ENCODE results near the gene RFTN1.
A peak's percentile ranks its signal among the peaks of the same experiment; 100 is the strongest.

The RFTN1 gene

DNA sequence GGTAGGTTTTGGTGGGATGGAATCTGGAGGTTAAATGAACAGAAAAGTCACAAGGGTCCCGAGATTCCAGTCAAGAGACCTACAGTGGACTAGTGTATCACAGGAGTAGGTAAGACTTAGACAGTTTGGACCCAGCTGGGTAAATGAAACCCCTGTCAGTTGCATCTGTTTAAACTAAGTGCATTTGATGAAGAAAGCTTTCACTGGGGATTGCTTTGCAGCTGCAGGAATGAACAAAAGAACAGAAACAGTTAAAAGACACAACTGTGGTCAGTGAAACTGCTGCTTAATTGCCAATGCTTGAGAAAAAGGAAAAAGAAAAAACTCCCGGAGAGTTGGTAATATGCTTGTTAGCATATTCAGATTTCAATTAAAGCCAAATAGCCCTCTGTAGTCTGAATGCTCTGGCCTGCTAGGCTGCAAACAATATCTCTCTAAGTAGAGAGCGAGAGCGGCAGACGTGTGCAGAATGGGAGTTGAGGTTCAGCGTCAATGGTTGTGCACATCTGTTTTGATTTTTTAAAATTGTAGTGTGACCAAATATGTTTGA is 211.3 kb downstream of the RFTN1 start:
- DNase-seq (ENCODE audit: low spot score): no peak

DNA sequence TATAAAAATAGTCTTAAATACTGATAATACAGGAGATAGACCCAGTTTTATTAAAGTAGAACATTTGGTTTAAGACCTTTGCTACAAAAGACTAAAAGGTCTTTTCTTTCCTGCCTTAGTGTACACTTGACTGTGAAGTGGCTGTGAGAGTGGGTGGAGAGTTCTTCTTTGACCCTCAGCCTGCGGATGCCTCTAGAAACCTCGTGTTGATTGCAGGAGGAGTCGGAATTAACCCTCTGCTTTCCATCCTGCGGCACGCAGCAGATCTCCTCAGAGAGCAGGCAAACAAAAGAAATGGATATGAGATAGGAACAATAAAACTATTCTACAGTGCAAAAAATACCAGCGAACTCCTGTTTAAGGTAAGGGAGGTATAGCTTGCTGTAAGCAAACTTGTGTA is 212.0 kb downstream of the RFTN1 start:
- DNase-seq (ENCODE audit: low spot score): no peak

DNA sequence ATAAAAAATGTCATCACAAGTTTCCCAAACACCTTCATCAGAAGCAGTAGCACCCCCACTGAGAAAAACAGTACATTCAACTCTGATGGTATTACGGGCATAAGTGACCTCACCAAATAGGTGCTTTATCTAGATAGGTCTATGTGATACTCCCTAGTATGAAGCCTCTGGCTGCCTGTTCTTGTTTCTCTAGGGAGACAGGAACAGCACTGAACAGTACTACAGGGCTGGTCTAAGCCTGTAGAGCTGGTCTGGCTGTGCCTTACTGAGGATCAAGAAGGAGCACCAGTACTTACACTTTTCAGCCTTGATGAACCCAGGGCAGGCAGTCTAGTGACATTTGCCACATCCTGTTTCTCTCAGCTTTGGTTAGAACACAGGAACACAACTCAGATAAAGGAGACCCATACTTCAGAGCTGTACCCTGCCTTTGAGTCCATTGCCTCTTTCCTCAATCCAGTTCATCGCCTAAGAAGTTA is 212.6 kb downstream of the RFTN1 start:
- no peak for DNase-seq (ENCODE audit: low spot score)

DNA sequence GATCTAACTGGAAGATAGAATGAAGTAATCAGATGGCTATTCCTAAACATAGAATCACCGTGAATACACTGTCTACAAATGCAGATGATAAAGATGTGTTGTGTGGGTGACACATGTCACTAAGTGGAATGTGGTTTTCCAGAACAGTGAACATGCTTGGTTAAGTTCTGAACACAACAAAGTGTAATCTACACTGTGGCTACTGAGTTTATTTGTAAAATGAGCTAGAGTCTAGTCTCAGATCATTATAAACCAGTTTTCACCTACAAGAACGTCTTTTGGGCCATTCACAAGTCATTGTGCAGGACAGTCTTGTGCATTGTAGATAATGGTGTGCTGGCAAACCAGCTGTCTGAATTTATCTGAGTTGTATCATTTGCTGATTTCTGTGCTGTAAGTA is 213.2 kb downstream of the RFTN1 start:
- DNase-seq (ENCODE audit: low spot score): no peak

DNA sequence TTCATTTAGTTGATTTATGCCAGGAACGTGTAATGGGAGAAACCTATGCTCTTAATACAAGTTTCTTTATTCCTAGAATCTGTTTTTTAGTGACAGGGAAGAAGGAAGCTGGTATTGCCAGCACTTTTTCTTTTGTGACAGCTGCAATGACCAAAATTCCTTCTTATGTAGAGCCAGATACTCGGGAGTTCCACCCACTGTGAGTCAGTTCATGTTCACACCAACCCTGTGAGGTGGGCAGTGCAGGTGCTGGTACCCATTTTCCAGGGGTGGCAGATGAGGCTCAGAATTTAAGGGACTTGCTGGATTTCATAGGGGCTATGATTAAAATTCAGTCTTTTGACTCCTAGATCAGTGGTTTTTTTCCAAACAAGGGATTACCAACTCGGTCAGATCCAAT is 213.8 kb downstream of the RFTN1 start:
- DNase-seq (ENCODE audit: low spot score): no peak

DNA sequence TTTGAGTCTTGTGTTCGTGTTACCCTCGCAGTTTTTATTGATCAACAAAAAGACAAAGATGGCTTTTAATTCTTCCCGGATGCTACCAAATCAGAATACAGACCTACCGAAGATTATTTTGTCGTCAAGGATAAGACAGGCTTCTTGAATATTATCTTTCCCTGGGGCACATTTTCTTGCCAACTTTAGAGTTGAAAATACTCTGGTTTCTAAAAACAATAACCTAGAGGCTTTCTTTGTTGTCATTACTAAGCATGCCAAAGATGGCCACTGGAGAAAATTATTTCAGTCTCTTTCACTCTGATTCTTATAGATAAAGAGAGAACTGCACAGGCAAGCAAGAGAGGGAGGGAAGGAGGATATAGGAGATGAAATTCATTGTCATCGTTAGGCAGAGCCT is 214.6 kb downstream of the RFTN1 start:
- DNase-seq (ENCODE audit: low spot score): no peak

DNA sequence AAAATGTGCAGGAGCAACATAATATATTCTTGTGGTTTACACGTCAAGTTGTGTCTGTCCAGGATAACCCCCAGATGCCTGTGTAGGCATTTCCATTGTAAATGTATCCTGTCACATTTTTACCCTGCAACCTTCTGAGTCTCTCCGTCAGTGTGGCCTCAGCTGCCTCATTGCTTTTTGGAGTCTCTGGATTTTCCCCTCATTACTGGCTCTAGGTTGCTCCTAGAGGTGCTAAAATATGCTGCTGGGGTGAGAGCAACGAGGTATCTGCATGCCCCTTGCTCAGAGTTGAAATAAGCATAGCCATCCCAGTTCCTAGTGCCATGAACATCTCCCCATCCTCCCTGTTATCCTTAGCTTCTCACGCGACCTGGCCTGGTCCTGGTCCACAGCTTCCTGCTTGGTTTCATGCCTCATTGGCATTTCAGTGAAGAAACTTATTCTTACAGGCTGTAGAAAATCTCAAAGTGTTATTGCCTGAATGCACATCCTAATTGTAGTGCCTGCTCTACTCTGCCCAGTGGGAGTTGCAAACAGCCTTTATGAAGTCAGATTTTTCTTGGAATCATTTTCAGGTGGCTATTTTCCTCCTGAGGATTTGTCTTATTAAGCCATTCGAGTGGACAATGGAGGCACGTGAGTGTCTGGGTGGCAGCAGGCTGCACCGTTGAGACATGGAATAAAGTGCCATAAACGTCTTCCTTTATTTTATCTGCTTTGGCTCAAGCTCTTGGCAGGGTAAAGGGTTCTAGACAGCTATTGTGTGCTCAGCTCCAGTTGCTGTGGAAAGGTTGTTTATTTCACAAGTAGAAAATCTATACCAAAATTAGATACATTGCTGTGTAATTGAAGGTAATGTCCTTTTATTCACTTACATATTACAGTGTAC is 215.3 kb downstream of the RFTN1 start:
- DNase-seq (ENCODE audit: low spot score): no peak

DNA sequence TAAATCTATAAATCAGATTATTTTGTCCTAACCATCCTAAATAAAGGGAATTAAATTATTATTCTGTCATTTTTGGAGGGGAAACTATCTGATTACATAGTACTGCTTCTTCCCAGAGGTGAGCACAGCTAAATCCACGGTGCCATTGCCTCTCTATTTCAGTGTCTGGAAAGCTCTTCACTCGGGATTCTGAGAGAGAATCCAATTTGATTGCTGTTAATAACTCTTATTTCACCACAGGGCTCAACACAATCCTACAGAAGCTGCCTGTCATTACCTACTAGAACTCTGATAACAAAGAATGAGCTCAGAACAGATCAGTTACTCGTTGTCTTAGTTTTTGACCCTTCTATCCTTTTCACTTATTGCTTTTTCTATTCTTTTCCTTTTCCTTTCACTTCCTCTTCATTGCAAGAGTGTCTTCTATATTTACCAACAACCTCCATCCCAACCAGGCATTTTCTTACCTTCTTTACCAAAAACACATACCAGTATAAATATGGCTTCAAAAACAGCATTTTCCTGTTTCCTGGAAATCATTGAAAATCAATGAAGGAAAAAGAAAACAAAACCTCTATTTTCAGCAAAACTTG is 218.1 kb downstream of the RFTN1 start:
- DNase-seq (ENCODE audit: low spot score): no peak

DNA sequence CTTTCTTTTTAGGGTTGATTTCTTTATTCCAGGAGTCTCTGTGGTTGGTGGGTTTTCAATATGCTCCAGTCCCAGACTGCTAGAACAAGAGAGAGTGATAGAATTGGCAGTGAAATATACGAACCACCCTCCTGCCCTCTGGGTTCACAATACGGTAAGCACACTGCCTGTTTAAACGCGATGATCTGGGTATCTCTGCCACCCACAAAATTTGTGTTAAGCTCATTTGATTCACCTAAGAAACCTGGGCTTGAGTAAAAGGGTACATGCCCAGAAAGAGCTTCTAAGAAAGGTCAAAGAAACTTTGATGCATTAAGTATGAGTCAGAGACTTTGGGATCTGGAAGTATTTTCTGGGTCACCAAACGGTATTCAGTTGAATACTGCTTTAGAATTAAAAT is 218.7 kb downstream of the RFTN1 start:
- no peak for DNase-seq (ENCODE audit: low spot score)

DNA sequence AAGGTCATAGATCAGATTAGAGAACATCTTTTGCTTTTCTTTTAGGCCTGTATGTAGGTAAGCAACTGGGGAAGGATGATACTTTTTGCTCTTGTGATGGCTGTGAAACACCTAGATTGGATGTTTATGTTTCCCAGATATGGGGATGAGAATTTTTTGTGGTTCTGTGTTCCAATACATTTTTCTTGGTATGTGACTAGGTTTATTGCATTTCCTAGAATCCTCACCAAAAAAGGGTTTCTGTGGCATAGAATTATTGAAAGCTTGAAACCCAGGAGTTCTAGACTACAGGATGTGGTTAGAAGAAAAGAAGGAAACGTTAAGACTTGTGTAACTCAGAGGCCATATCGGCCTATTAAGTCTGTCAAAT is 222.7 kb downstream of the RFTN1 start:
- DNase-seq (ENCODE audit: low spot score): peak; percentile 37

DNA sequence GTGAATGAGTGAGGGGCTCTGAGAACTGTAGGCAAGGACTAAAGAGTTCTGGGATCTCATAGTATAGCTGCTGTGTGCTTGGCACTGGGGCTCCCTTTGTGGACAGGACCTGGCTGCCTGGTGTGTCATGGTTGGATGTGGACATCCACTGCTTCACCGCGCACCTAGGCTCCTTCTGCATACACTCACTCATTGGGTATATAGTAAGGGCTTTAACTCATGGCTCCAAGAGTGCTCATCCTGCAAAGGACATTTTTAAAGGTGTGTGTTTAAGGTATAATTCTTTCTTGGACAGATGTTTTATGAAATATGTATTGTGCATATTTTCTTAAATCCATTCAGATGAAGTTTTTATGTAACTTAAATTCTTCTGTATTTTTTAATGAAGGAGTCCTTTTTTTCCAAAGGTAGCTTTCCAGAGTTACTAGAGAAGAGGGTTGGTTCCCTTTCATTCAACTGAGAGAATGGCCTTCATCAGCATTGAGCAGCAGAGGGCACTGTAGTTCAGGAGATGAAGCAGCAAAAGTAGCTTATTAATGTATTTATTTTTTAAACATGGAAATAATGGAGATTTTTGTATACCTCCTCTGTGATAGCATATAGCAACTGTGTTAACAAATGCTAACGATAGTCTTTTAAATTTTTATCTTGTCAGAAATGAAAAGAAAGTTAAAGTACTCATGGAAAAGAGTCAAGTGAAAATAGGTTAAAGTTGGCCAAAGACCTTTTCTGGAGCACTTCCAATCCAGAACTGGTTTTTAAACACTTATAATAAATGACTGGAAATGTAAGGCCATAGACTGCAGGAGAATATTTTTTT is 223.3 kb downstream of the RFTN1 start:
- peak; percentile 63 for DNase-seq (ENCODE audit: low spot score)

DNA sequence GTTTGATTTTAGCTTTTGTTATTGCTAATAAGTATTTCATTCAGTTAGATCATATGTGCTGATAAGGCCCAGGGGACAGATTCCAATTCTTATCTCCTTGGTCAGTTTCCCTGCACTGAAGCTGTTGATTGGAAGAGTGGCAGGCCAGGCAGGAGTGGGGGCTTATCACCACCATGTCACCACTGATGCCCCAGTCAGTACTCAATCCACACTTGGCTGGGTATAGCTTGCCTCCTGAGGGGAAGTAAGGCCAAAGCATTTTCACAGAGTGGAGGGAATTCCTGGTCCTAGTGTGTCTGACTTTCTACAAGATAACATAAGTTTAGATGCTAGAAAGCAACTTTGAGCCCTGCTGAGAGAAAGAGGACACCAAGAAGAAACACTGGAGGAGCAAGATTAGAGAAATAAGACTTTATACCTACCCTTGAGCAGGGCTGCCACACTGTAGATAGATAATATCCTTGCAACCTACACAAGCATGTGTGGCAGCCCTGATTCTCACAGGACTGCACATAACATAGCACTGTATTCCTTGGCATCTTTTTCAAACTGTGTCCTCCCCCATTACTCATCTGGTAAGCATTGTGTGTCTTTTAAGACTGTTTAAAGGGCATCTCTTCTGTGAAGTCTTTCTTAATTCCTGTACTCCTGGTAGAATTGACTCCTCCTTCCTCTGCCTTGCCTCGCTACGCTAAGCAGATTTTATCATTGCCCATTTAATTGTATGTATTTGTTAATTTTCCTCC is 224.2 kb downstream of the RFTN1 start:
- no peak for DNase-seq (ENCODE audit: low spot score)

DNA sequence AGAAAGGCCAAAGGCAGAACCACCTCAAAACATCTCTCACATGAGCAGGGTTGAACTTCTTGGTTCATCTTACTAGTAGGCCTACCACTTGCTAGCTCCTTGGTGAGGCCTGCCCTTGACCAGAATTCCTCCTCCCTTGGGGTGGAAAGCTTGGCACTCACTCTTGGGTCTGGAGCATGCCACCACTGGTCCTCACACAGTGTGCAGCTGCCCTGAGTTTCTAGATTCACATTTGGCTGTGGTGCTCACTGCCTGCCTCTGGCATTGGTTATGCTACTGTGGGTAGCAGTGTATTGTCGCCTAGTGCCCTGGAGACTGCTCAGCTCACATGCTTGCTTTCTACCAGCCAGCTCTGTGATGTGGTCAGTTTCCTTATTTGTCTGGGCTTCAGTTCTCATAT is 224.8 kb downstream of the RFTN1 start:
- no peak for DNase-seq (ENCODE audit: low spot score)

DNA sequence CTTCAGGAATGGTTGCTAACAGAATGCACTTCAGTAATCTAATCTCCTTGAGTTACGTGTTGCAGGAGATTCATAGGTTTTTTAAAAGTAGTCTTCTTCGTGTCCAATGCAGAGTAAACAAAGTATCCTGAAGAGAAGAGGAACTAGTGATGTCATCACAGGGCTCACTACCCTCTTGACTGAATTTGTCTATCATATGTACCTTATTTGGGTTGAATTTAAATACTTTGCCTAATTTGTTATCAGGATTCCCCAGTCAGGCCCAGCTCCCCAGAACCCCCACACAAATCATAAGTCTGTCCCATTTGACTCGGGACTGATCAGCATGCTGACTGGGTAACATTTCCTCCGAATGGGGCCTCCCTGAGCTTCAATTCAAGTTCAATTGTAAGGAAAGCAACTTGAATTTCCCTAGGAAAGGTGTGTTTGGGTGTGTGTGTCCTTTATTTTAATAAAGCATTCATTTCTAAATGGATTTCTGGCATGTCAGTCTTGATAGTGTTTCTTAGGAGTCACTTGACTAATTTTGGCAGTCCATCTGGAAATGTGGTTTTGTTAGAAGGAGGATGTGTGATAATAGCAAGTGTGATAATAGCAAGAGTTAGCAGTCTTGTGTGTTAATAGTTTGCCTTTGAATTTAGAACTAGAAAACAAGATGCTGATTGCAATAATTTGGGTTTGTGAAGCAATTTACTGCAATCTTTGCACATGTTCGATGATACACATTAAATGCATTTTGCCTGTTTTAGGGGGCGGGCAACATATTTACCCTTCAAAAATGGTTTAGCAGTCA is 226.6 kb downstream of the RFTN1 start:
- no peak for DNase-seq (ENCODE audit: low spot score)

DNA sequence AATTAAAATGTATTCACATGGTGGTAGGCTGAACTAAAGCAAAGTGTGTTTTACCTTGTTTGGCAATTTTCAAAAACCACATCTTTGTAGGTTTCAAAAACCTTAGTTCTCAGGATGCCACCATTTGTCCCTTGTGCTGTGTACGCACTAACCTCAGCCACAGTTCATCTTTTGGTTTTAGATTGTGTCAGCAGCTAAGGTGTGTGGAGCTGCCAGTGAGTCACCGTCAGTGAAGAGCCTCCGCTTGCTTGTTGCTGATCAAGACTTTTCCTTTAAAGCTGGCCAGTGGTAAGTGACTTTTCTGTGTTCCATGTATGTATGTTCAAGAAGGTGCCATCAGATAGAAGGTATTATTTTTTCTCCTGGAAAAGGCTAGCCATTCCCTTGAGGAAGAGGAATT is 227.3 kb downstream of the RFTN1 start:
- no peak for DNase-seq (ENCODE audit: low spot score)

DNA sequence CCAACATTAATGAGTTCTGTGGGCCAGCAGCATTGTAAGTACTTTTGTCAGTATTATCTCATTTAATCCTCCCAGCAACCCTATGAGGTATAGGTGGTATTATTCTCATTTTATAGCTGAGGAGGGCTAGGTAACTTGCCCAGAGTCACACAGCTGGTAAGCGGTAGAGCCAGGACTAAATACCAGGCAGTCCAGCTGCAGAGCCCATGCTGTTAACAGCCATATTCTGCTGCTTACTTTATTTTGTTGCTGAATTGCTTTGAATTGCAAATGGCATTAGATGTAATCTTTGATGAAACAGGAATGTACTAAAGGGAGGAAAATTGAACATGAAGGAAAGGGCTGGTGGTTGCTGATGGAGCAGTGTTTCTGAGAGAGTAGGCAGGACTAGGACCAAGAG is 228.9 kb downstream of the RFTN1 start:
- no peak for DNase-seq (ENCODE audit: low spot score)

DNA sequence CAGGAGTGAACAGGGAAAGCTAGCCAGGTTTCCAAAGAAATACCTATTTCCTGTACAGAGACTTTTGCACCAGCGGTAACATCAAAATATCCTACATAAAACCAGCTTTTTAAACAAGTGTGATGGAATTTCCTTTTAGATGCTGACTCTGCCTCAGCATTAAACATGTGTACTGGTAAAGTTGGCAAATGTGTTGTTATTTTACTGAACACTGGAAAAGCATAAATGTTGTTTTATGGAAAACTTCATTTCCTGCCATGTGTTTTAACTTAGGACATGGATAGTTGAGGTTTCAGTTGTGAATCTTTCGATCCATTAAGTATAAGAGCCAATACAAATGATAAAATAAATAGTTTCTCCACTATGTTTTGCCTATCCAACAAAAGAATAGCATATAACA is 232.8 kb downstream of the RFTN1 start:
- DNase-seq (ENCODE audit: low spot score): peak; percentile 14

DNA sequence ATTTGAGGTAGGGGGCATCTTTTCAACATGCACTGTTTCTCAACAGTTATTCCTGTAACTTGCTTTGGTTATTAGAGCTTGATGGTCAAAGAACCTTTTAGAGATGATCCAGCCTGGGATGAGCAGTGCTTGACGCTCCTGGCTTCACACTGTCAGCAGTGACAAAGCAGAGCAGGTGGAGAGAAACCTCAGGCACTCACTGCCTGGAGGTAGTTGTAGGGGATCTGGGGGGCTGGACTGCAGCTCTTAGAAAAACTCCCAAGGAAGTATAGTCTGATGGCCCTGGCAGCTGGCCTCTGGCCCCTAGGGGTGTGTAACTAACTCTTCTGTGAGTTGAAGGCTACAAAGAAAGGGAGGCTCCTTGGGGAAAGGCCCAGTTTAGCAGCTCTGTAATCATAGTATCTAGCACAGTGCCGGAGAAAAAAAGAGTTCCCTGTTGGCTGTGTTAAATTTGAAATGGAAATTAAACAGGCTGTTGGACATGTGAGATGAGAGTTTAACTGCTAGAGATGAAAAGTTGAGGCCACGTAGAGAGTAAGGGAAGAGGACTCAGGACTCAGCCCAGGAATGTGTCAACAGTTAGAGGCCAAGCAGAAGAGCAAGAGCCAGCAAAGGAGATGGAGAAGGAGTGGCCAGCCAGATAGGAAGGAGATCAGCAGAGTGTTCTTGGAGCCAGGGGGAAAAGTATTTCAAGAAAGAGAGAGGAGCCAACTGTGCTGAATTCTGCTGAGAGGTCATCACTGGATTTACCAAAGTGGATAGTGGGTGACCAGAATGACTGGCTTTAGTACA is 234.3 kb downstream of the RFTN1 start:
- DNase-seq (ENCODE audit: low spot score): no peak

DNA sequence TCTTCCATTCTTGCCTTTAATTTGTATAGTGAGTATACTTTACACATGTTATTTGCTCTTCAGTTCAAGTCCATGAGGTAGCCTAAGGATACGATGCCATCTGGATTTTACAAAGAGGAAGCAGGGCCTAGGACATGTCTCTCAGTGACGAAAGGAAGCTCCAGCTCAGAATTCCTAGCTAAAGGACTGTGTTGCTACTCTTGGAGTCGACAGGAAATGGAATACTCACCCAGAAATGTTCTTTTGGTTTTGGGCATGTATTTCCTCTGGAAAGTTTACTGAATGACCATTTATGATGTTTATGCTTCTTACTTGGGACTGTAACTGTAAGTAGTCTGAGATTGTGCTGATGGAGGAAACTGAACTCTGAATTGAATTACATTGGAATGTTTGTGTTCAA is 236.0 kb downstream of the RFTN1 start:
- DNase-seq (ENCODE audit: low spot score): no peak

DNA sequence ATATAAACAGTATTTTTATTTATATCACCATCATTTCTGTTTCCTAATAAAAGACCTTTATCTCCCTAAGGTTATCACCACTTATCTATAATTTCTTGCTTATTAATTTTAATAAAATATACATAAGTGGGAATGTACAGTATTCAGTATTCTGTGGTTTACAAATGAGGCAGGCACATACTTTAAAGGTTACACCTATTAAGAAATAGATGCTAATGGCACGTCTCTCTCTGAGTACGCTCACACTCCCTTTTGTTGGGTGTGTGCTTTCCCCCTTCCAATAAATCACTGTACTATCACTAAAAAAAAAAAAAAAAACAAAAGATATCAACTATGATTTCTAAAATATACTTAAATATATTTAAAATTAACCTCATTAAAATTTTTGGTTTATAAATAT is 239.6 kb downstream of the RFTN1 start:
- DNase-seq (ENCODE audit: low spot score): no peak
